HEK293T (cell line): ENCODE results near the gene NFAM1.

ENCODE experiments used
- BHLHE40 ChIP-seq: fragments of 450-650 bp; IDR thresholded peaks from 2 replicates; pipeline ENCODE4 v1.6.1; 2016; ENCODE audit warnings: mild to moderate bottlenecking, moderate library complexity, borderline replicate concordance
- ELF4 ChIP-seq: fragments of 450-650 bp; IDR thresholded peaks from 2 replicates; pipeline ENCODE4 v1.6.1; 2017; ENCODE audit warnings: antibody characterized with exemption
- FOXA1 ChIP-seq: fragments of 450-650 bp; IDR thresholded peaks from 2 replicates; pipeline ENCODE4 v1.6.1; 2016; ENCODE audit warnings: mild to moderate bottlenecking
- HDGF ChIP-seq: fragments of 450-650 bp; IDR thresholded peaks from 2 replicates; pipeline ENCODE4 v1.6.1; 2017; ENCODE audit warnings: antibody characterized with exemption, borderline replicate concordance
- NFRKB ChIP-seq: fragments of 450-650 bp; IDR thresholded peaks from 2 replicates; pipeline ENCODE4 v1.6.1; 2016; ENCODE audit warnings: mild to moderate bottlenecking, moderate library complexity

DNA sequence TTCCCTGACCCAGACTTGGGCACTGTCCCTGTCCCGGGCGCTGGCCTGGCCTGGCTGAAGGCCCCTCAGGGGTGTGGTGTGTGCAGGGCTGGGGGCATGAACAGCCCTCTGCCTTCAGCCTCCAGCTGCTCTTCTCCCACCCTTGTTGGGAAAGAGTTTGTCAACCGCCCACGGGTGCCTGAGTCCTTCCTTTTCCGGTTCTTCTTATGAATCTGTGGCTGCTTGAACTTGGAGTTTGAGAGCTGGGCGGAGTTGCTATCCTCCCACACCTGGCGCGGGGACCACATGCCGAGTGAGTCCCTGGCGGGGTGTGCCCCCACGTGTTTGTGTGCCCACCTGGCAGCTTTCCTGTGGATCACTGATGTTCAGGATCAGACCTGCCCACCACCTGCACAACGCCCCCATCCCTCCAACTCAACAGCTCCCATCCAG lies 13.4 kb downstream of the NFAM1 start:
- TF ChIP-seq HDGF: no peak
- TF ChIP-seq ELF4: no peak
- no peak for TF ChIP-seq FOXA1
- TF ChIP-seq BHLHE40: no peak
- TF ChIP-seq NFRKB: no peak
